Urothelium cell line (cell line): ENCODE measurements around the gene ADM2.
"Not testable (repeated sequence)": the region's sequence is repeated elsewhere in the genome, so short reads cannot be mapped to it uniquely, and the experiment has no call there.

Experiments used
- DNase-seq: peaks from one replicate; pipeline ENCODE4 v3.0.0; 2011; ENCODE audit warnings: low spot score, mixed read lengths
- FAIRE-seq: peaks from 2 replicates; lab custom pipeline; 2011; peaks lifted over from hg19 to GRCh38; lab: Jason Lieb, UNC

The ADM2 gene

DNA sequence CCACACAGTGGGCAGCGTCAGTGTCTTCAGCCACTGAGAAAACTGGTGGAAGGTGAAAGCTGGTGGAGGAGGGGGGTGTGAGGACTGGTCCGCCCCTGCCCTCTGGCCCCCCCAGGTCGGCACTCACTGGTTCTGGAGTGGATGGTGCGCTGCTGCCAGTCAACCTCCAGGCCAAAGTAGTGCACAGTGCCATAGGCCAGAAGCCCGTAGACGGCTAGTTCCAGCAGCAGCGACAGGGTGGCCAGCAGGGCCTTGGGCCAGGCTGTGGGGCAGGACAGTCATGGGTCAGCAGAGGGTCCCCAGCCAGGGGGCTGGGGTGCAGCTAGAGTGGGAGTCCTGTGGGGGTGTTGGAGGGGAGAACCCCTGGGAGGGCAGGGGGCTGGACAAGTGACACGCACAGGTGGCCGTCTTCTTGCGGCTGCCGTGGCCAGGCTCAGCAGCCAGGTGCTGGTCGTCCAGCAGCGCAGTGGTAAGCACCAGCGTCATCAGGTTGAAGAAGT, 24.0 kb downstream of the ADM2 start:
- DNase-seq = no peak
- no peak for FAIRE-seq

DNA sequence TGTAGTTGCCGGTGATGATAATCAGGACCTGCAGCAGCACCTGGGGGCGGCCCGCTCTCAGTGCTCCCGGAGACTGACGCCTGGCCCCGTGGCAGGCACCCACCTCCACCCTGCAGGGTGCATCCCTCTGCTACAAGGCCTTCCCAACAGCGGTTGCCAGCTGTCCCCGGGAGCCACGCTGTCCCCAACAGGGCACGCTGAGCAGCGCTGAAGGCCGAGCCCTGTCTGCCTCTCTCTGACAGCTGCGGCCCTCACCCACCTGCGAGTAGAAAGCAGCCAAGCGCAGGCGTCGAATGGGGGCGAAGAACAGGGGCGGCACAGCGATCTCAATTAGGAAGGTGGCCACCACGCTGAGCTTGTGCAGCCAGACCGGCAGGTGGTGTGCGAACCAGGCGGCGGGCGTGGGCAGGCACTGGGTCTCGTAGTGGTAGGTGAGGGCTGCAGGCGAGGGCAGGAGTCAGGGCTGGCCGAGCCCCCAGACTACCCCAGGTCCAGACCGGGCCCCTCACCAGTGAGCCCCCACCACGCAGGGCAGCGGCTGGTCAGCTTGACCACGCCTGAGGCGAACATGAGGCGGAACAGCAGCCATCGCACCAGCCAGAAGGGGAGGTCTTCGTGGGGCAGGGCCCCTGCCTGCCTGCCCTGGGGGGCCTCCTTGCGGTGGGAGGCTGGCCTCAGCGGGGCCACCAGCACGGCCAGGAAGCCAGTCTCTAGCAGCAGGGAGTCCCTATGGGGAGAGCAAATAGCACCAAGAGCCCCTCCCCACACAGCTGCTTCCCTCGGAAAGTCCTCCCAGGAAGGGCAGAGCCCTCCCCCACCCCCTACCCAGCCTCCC, 24.6 kb downstream of the ADM2 start:
- DNase-seq = no peak
- peak; percentile 76 for FAIRE-seq

DNA sequence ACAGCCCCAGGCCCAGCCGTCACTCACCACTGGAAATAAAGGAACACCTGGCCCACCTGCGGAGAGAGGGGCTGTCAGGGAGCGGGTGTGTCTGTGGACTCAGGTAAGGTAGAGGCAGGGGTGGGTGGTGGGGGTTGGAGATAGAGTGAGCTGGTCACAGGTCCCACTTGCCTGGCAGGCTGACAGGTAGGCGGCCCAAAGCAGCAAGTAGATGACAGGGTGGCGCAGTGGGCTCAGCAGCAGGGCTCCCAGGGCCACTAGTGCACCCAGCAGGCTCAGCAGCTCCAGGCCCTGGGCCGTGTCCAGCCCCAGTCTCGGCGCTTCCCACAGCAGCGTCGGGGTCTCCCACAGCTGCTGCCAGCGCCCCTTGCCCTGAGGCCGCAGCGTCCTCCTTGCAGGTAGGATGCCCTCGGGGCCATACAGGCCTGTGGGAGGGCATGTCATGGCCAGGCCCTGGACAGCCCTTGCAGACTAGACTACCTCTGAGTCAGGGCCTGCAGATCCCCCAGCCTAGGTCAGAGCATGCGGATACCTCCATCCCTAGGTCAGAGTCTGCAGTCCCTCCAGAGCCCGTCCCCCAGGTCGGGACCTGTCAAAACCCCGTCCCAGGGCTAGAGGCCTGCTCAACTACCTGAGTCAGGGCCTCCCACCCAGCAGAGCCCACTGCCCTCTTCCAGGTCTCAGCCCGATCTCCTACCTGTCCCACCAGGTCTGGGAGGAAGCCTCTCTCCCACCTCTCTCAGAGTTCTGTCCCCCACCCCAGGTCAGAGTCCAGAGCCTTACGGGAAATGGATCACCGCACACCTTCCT, 25.5 kb downstream of the ADM2 start:
- no peak for DNase-seq
- FAIRE-seq = no peak

DNA sequence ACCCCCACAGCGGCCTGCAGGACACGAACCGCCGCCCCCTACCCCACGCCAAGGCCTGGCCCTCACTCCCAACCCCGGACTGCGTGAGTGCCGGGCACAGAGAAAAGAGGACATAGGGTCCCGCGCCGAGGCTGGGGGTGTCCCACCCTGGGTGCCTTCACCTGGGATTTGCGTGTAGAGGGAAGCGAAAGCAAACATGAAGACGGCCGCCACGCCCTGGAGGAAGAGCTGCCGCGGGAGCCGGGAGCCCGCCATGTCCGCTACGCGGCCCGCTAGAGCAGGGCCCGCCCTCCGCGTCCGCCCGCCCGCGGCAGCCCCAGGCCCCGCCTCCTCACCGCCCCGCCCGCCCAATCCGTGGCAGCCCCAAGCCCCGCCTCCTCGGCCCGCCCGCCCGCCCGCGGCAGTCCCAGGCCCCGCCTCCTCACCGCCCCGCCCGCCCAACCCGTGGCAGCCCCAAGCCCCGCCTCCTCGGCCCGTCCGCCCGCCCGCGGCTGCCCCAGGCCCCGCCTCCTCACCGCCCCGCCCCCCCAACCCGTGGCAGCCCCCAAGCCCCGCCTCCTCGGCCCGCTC, 26.2 kb downstream of the ADM2 start, which contains the start of gene LMF2:
Gene LMF2, minus strand, starts transcription at position 282 of the 570 bp plus-strand sequence. Its CDS starts 27 bp downstream, at position 255.
- DNase-seq (peak; percentile 97), FAIRE-seq (peak; percentile 32)

DNA sequence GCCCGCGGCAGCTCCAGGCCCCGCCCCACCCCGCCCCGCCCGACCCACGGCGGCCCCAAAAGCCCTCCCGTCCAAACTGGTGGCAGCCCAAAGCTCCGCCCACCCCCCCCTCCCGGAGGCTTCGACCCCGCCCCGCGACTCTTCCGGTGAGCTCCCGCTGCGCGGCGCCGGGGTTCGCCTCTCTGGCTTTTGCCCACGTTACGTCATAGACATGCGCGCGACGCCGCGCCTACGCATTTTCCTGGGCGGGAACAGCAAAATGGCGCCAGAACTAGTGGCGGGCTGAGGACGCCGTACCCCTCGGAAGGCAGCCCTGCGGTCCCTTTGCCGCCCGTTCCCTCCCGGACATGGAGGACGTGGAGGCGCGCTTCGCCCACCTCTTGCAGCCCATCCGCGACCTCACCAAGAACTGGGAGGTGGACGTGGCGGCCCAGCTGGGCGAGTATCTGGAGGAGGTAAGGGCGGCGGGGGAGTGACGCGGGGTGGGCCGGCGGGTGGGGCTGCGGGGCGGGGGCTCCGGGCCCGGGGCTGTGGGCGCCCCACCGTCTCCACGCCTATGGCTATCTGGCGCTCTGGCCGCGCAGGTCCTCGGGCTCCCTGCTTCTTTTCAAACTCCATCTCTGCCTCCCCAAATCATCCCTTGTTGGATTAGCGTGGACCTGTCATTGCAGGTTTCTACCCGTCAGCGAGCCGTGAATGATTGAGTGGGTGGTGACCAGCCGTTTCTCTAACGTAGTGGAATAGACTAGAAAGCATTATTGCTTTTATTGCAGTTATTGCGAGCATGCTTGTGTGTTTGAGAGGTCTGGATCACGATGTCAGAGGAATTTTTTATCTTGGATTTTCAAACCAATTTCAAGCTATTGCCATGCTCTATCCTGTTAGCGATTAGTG, 26.9 kb downstream of the ADM2 start, which contains the start of gene NCAPH2:
Gene NCAPH2, plus strand, starts transcription at position 234 of the 894 bp plus-strand sequence. Its CDS starts 114 bp downstream, at position 348.
- FAIRE-seq (peak; percentile 84), DNase-seq (peak; percentile 100)

DNA sequence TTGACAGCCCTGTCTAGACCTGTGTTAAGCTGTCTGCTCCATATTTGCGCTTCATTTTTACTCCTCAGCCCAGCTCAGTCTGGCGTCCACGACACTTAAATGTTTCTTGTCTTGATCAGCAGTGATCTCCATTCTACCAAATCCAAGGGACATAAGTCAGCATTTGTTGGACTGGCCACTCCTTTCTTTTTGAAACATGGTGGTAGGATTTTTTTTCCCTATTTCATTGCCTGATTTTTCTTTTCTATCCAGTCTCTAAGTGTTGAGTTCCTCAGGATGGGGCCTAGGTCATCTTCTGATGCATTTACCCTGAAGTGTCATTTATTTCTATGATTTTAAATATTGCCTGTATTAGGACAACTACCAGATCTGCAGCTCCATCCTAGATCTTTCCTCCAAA, 27.6 kb downstream of the ADM2 start:
- DNase-seq = no peak

DNA sequence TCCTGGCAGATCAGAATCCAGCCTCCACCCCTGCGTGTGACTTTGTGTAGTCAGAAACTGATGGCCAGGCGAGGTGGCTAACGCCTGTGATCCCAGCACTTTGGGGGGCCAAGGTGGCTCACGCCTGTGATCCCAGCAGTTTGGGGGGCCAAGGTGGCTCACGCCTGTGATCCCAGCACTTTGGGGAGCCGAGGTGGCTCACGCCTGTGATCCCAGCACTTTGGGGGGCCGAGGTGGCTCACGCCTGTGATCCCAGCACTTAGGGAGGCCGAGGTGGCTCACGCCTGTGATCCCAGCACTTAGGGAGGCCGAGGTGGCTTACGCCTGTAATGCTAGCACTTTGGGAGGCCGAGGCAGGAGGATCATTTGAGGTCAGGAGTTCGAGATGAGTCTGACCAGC, 31.8 kb downstream of the ADM2 start:
- FAIRE-seq = no peak
- no peak for DNase-seq

More for the DNA sequence above, 27.6 kb downstream of the ADM2 start:
- no peak for FAIRE-seq

DNA sequence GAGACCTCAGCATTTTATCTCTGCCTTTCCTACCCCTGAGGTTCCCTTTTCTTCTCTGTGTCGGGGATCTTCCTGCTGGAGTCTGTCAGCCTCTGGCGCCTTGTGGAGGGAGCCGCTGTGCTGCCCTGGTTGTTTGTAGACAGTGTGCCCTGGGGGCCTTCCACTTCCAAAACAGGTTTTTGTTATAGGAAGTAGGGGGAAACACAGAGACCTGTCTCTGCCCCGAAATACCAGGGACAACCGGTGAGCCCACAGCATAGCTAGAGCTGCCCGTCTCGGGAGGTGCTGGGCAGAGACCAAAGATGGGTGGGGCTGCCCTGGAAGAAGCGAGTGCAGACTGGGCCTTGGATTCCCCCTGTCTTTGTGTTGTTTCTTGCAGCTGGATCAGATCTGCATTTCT, 34.7 kb downstream of the ADM2 start:
- no peak for DNase-seq
- FAIRE-seq = no peak

DNA sequence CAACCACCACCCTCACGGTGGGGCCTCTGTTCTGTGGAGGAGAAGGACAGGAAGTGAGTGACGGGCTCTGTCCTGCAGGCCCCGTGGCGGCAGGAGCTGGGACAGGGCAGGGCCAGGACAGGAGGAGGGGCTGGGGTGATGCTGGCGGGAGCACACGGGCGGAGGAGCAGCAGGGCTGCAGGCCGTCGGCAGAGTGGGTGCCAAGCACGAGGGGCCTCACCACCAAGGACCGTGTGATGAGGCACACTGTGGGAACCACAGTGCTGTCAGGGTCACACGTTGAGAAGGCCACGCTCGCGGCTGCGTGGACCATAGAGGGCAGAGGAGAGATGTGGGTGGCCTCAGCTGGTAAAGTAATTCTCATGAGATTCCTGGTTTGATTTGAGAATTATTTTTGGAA, 35.5 kb downstream of the ADM2 start:
- DNase-seq (no peak), FAIRE-seq (no peak)

DNA sequence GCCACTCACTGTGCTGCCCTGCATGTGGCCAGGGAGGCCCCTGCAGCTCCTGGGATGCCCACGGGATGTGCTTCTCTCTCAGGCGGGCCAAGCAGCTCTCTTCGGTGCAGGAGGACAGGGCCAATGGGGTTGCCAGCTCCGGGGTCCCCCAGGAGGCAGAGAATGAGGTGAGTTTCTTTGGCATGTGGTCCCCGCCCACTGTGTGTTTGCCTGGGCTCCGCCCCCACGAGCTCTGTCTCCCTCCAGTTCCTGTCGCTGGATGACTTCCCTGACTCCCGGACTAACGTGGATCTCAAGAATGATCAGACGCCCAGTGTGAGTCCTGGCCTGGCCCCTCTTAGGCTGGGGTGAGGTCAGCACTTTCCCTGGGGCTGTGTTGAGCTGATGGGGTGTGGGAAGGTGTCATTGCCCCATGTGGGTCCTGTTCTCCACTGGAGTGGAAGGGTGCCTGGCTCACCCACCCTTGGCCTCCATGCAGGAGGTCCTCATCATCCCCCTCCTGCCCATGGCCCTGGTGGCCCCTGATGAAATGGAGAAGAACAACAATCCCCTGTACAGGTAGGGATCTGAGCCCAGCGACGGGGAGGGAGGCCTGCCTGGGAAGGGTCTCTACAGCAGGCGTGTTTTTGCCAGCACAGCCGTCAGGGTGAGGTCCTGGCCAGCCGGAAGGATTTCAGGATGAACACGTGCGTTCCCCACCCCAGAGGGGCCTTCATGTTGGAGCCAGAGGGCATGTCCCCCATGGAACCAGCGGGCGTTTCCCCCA, 36.3 kb downstream of the ADM2 start:
- no peak for DNase-seq
- no peak for FAIRE-seq

DNA sequence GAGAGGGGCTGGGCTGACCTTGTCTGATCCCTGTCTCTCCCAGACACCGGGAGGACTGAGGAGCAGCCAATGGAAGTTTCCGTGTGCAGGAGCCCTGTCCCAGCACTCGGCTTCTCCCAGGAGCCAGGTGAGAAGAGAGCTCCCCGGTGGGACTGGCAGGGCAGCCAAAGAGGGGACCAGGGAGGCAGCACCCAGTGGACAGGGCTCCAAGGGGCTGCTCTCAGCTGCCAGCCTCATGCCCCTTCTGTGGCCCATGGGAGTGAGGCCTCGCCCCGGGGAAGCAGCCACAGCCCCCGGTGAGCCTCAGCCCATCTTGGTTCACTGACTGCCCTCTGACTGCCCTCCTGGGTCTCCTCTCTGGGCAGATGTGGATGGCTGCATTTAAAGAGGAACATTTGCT, 37.3 kb downstream of the ADM2 start:
- no peak for DNase-seq
- FAIRE-seq = no peak

DNA sequence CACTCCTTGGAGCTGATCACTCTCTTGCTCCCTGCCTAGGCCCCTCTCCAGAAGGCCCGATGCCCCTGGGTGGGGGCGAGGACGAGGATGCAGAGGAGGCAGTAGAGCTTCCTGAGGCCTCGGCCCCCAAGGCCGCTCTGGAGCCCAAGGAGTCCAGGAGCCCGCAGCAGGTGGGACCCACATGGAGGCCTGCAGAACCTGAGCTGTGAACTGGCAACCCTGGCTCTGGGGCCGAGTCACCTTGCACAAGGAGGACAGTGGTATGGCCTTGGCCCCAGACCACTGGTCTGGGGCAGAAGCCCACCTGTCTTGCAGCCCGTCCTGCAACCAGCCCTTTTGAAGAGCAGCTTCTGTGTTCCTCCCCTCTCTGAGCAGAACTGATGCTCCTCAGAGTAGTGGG, 37.8 kb downstream of the ADM2 start:
- no peak for FAIRE-seq
- no peak for DNase-seq

DNA sequence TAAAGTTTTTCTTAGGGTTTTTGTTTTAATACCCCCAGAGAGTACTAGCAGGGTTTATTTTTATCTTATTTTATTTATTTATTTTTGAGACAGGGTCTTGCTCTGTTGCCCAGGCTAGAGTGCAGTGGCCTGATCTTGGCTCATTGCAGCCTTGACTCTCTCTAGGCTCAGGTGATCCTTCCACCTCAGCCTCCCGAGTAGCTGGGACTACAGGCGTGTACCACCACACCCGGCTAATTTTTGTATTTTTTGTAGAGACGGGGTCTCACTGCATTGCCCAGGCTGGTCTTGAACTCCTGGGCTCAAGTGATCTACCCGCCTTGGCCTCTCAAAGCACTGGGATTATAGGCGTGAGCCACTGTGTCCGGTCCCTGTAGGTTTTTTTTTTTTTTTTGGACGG, 38.8 kb downstream of the ADM2 start:
- FAIRE-seq = not testable (repeated sequence)

DNA sequence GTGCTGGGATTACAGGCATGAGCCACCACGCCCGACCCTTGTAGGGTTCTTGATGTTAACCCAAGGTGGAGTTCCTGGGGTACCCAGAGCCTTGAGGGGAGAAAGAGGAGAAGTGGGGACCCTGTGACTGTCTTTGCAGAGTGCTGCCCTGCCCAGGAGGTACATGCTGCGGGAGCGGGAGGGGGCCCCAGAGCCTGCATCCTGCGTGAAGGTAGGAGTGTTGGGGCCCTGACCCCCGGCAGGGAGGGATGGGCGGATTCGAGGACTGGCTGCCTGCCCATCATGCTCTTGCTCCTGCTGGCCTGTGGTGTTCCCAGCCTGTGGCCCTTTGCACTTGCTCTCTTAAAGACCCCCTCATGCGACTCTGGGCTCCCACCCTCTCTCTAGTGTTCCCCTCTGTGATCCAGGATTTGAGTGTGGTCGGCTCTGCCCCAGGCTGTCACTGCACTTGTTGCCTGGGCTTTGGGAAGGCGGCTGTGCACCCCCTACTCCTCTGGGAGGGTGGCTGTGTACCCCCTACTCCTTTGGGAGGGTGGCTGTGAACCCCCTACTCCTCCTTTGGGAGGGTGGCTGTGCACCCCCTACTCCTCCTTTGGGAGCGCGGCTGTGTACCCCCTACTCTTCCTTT, 39.6 kb downstream of the ADM2 start:
- DNase-seq (no peak), FAIRE-seq (no peak)

More for the DNA sequence above, 38.8 kb downstream of the ADM2 start:
- not testable (repeated sequence) for DNase-seq

DNA sequence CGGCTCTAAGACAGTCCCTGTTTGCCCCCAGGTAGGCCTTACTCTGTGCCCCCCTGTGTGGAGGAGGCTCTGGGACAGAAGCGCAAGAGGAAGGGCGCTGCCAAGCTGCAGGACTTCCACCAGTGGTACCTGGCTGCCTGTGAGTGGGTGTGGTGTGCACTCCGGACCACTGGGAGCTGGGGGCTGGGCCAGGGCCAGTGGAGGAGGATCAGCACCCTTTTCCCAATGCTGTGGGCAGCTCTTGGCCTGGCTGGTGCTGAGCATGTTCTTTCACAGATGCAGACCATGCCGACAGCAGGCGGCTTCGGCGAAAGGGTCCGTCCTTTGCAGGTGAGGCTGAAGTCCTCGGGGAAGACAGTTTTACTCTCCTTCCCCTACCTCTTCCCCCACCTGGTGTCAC, 40.4 kb downstream of the ADM2 start:
- DNase-seq (no peak), FAIRE-seq (no peak)

DNA sequence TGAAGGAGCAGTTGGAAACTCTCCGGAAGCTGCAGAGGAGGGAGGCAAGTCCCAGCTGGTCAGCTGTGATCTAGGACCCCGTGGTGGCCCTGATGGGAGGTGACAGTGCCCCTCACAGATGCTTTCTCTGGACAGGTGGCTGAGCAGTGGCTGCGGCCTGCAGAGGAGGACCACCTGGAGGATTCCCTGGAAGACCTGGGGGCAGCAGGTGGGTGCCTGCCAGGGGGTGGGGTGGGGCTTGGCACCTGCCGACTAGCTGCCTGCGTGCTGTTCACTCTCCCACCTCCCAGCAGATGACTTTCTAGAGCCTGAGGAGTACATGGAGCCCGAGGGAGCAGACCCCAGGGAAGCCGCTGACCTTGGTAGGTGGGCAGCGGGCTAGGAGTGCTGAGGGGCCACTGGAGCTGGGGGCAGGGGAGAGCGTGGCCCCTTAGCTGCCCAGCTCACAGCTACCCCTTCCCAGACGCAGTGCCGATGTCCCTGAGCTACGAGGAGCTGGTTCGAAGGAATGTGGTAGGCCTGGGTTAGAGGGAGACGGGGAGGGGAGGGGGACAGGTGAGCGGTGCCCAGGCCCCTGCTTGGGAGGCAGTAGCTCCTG, 41.0 kb downstream of the ADM2 start:
- FAIRE-seq = no peak
- no peak for DNase-seq

DNA sequence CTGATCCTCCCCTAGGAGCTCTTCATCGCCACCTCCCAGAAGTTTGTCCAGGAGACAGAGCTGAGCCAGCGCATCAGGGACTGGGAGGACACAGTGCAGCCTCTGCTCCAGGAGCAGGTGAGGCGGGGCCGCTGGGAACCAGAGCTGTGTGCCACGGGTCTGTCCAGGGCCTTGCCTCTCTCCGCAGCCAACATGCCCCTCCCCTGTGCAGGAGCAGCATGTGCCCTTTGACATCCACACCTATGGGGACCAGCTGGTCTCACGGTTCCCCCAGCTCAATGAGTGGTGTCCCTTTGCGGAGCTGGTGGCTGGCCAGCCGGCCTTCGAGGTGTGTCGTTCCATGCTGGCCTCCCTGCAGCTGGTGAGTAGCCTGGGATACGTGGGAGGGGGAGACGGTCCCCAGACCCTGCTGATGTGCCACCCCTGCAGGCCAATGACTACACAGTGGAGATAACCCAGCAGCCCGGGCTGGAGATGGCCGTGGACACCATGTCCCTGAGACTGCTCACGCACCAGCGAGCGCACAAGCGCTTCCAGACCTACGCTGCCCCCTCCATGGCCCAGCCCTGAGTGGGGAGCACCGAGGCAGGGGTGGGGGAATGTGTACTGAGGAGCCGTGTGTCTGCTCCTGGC, 41.6 kb downstream of the ADM2 start:
- DNase-seq = no peak
- FAIRE-seq = no peak

DNA sequence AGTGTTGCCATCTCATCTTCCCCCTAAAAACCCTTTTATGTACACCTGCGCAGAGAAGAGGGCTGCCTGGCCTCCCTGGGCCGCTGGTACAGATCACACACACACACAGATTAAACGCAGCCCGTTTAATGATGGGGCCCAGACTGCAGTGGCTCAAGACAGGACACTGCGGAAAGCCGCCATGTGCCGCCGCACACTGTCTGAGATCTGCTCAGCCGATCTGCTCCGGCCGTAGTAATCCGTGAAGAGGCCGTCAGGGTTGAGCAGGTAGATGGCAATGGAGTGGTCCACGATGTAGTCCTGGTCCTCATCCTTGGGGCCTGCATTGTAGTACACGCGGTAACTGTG, 42.1 kb downstream of the ADM2 start:
- DNase-seq (no peak), FAIRE-seq (no peak)
